Large intestine (tissue), 12 donors: Measurements from ENCODE around the gene ZNF324. TPM values are rescaled to one million over a fixed set of nuclear protein-coding genes. Genes with fewer than 3 reads are reported as not detected.
"Not testable (repeated sequence)": the region's sequence is repeated elsewhere in the genome, so short reads cannot be mapped to it uniquely, and the experiment has no call there.

ENCODE experiments used
- DNase-seq, 2 donors: peaks; one replicate each; pipeline versions ENCODE4 v3.0.0 to v3.0.0-alpha.2; 2013
- H3K27ac ChIP-seq: one replicate; pipeline ENCODE4 v1.5.1; 2013; ENCODE audit warnings: low read length
- H3K27me3 ChIP-seq: 2 replicates; pipeline ENCODE4 v1.6.1; 2013; ENCODE audit warnings: low read length; ENCODE audit not compliant: control insufficient read depth, insufficient read depth
- H3K36me3 ChIP-seq: 2 replicates; pipeline ENCODE4 v1.6.1; 2013; ENCODE audit warnings: low read length; ENCODE audit not compliant: control insufficient read depth, insufficient read depth
- H3K4me1 ChIP-seq: one replicate; pipeline ENCODE4 v1.6.1; 2013; ENCODE audit warnings: low read length; ENCODE audit not compliant: control insufficient read depth, insufficient read depth
- H3K4me3 ChIP-seq: one replicate; pipeline ENCODE4 v1.5.1; 2013; ENCODE audit warnings: low read length
- H3K9me3 ChIP-seq: one replicate; pipeline ENCODE4 v1.6.1; 2013; ENCODE audit warnings: mild to moderate bottlenecking, low read depth, low read length, moderate library complexity; ENCODE audit not compliant: control insufficient read depth
- WGBS: methylation state at CpG from one replicate; pipeline ENCODE4 v1.1.5; 2013; ENCODE audit warnings: low lambda C conversion rate; ENCODE audit not compliant: insufficient coverage; 5-methylcytosine and 5-hydroxymethylcytosine counted together
- long read RNA-seq, 11 donors: transcript quantifications; one replicate each; lab custom pipeline, GENCODE V29; 2026
- polyA plus RNA-seq: library from polyadenylated mRNA; unstranded; fragments of 120-200 nt; gene quantifications from one replicate; pipeline ENCODE4 v1.2.1, GENCODE V29; 2013

ZNF324 gene
- polyA plus RNA-seq: 6.0 TPM
- long read RNA-seq, donor 1, partial matches to known transcripts: 0 of 1 reads
- long read RNA-seq, donor 1, other reads (novel, unspliced or antisense): 0 of 1 reads
- long read RNA-seq, donor 2, partial matches to known transcripts: 0 of 4 reads
- long read RNA-seq, donor 2, other reads (novel, unspliced or antisense): 0 of 4 reads
- long read RNA-seq, donor 3, partial matches to known transcripts: 0 of 4 reads
- long read RNA-seq, donor 3, other reads (novel, unspliced or antisense): 0 of 4 reads
- long read RNA-seq, donor 4: 0 reads
- long read RNA-seq, donor 5, partial matches to known transcripts: 0 of 1 reads
- long read RNA-seq, donor 5, other reads (novel, unspliced or antisense): 0 of 1 reads
- long read RNA-seq, donor 6: 0 reads
- long read RNA-seq, donor 7, partial matches to known transcripts: 0 of 1 reads
- long read RNA-seq, donor 7, other reads (novel, unspliced or antisense): 0 of 1 reads
- long read RNA-seq, donor 8, partial matches to known transcripts: 0 of 1 reads
- long read RNA-seq, donor 8, other reads (novel, unspliced or antisense): 0 of 1 reads
- long read RNA-seq, donor 9: 0 reads
- long read RNA-seq, donor 10, partial matches to known transcripts: 0 of 2 reads
- long read RNA-seq, donor 10, other reads (novel, unspliced or antisense): 0 of 2 reads
- long read RNA-seq, donor 11, partial matches to known transcripts: 0 of 2 reads
- long read RNA-seq, donor 11, other reads (novel, unspliced or antisense): 0 of 2 reads

DNA sequence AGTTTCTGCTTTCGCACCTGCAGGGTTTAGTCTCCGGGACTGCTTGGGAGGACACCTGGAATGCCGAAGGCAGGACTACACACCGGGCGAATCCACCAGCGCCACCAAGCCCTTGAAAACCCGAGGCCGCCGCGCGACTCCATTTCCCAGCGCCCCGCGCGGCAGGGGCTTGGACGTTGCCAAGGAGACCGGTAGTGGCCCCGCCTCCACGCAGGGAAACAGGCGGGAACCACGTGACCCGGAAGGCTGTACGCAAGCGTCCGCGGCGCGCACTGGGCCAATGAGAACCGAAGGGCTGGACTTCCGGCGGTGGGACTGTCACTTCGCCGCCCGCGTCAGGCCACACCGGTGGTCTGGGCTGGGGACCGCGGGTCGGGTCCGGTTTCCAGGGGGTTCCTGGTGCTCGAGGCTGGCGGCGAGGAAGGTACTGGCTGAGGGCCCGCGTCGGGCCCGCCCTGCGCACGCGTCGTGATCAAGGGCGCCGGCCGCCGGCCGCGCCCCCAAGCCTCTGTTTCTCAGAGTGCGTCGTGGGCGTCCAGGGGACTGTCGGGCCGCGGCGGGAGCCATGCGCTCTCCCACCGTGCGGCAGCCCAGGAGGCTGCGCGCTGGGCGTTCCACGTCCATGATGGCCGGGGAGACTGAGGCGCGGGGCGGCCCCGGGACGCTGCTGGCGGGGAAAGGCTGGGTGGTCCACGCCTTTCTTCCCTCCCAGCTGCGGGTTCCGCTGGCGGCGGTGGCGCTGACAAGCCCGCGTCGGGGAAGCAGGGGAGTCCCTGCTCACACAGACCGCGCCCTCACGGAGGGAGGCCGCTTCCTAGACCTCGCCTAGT is at the start of gene ZNF324:
ZNF324 (plus strand) TSS at position 321 of the 830 bp plus-strand sequence. CDS start 2,106 bp downstream, outside the sequence.
- H3K36me3 ChIP-seq: peaks cover 21% of the 10 kb centered on the region
- H3K4me1 ChIP-seq: peaks cover 4% of the 10 kb centered on the region
- WGBS: no CpG with 5 or more reads among the region's 92 CpGs
- no peaks in the 10 kb centered on the region for H3K9me3 ChIP-seq
- H3K27me3 ChIP-seq: no peaks in the 10 kb centered on the region
- peak within 1 kb of the TSS; percentile 62 for H3K4me3 ChIP-seq
- peak; percentile 97 to 98 for DNase-seq
- H3K27ac ChIP-seq: no peak within 1 kb of the TSS

DNA sequence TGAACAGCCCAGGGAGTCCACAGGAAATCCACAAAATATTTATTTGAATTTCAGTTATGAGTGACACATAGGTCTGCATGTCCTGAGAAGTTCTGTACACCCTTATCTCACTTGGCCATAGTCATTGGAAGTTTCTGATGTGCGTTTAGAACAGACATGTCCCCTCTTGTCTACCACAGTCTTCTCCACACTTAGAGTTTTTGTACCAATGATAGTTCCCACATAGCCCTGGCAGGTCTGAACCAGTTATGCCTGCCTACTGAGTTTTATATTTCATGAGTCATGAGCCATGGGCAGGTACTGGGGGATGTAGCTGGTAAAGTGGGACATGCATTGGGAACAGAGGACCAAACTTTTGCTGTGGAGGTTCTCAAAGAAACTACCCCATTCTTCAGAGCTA is 38.3 kb upstream of the ZNF324 start:
- Histone ChIP-seq H3K36me3 (peaks cover 16% of the 10 kb centered on the region), H3K27me3 (no peaks in the 10 kb centered on the region), H3K9me3 (peaks cover 52% of the 10 kb centered on the region), H3K4me3 (no peak overlapping the region), H3K27ac (no peak overlapping the region), H3K4me1 (no peaks in the 10 kb centered on the region)
- no peak for DNase-seq
- no CpG with 5 or more reads among the region's 1 CpG for WGBS

GRCh38 chr19:58429745-58430144 is 37.1 kb upstream of the ZNF324 start:
- DNase-seq: no peak
- Histone ChIP-seq H3K9me3 (peaks cover 60% of the 10 kb centered on the region), H3K36me3 (peaks cover 28% of the 10 kb centered on the region), H3K4me3 (no peak overlapping the region), H3K27me3 (no peaks in the 10 kb centered on the region), H3K27ac (no peak overlapping the region), H3K4me1 (no peaks in the 10 kb centered on the region)

DNA sequence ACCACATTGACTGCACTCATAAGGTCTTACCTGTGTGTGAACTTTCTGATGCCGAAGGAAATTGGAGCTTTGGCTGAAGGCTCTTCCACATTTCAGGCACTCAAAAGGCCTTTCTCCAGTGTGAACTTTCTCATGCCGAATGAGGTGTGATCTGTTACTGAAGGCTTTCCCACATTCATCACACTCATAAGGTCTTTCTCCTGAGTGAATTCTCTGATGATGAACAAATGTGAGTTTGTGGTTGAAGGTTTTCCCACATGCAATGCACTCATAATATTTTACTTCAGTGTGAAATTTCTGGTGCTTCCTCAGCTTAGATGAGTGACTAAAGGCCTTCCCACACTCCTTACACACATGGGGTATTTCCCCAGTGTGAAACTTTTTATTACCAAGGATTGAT is 32.7 kb upstream of the ZNF324 start:
- peaks cover 53% of the 10 kb centered on the region for H3K36me3 ChIP-seq
- H3K4me3 ChIP-seq: no peak overlapping the region
- H3K9me3 ChIP-seq: peaks cover 78% of the 10 kb centered on the region
- no peak for DNase-seq
- H3K27me3 ChIP-seq: no peaks in the 10 kb centered on the region
- WGBS: no CpG with 5 or more reads among the region's 2 CpGs
- peaks cover 2% of the 10 kb centered on the region for H3K4me1 ChIP-seq
- H3K27ac ChIP-seq: no peak overlapping the region

DNA sequence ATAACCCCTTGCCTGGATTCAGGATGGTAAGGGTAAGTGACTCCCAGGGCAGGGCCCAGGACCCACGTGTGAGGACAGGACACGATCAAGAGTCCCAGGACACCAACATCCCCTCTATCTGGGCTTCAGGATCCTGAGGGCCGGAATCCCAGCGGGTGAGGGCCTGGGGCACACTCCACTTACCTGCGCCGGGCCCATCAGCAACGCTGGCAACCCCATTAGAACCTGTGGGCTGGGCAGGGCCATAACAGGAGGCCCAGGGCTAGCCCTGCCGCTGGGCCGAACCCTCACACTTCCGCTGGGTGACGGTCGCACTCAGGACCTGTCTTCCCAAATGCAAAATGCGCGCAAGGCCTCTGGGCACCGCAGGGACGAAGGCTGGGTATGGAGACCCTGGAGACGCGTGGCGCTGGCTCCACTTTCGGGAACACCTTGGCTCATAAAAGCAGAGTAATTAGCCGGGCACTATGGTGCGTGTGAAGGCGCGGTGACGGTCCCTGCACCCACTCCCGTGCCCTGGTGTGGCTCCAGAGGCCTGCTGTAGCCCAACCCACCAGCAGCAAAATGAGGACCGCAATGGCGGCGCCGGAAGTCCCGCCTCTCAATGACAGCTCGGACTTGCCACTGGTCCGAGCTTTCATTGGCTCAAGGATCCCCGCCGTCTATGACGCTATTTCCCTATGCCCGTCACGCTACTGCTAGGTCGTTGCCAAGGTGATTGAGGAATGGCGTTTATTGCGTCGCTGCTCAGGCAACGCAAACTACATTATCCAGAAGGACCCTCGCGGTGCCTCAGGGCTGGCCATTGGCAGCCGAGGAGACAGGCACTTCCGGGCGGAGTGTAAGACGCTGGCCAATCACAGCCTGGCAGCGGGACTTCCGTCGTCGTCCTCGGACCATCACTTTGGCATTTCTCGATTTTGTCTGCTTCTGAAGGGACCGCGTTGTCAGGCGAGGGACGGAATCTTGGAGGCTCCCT is 27.0 kb upstream of the ZNF324 start, which contains the start of gene ZNF132:
ZNF132 (minus strand) TSS at position 578 of the 979 bp plus-strand sequence; CDS start at position 246, 332 bp downstream.
- H3K4me3 ChIP-seq: peak within 1 kb of the TSS; percentile 57
- DNase-seq: peak; percentile 100
- H3K27ac ChIP-seq: peak within 1 kb of the TSS; percentile 43
- H3K9me3 ChIP-seq: peaks cover 46% of the 10 kb centered on the region
- no CpG with 5 or more reads among the region's 59 CpGs for WGBS
- peaks cover 24% of the 10 kb centered on the region for H3K36me3 ChIP-seq
- H3K4me1 ChIP-seq: peaks cover 9% of the 10 kb centered on the region
- peaks cover 5% of the 10 kb centered on the region for H3K27me3 ChIP-seq

DNA sequence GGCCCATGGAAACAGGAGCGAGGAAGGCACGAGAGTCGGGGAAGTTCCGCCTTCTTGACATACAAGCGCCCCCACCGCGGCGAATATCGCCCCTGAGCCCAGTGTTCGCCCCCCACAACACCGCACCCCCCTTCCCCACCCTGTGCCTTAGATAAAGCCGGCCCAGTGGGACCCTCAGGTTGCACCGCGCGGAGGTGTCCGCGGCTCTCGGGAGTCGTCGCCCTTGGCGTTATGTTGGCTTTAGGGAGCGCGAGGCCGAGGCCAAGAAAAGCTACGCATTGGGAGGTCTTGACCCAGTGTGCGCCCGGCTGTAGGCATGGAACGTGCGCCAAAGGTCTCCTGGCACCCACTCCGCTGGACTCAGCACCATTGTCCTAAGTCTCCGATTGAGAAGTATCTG is 26.3 kb upstream of the ZNF324 start:
- peak overlapping the region; percentile 57 for H3K4me3 ChIP-seq
- no peak for DNase-seq
- H3K9me3 ChIP-seq: peaks cover 39% of the 10 kb centered on the region
- peaks cover 9% of the 10 kb centered on the region for H3K4me1 ChIP-seq
- H3K27ac ChIP-seq: peak overlapping the region; percentile 43
- H3K27me3 ChIP-seq: peaks cover 7% of the 10 kb centered on the region
- peaks cover 18% of the 10 kb centered on the region for H3K36me3 ChIP-seq
- WGBS: no CpG with 5 or more reads among the region's 31 CpGs

GRCh38 chr19:58442986-58443385 is 23.9 kb upstream of the ZNF324 start:
- not testable (repeated sequence) for DNase-seq, H3K36me3 ChIP-seq, H3K27ac ChIP-seq, H3K4me1 ChIP-seq, H3K4me3 ChIP-seq
- no CpG with 5 or more reads among the region's 7 CpGs for WGBS
- Histone ChIP-seq H3K9me3 (peaks cover 24% of the 10 kb centered on the region), H3K27me3 (peaks cover 11% of the 10 kb centered on the region)

DNA sequence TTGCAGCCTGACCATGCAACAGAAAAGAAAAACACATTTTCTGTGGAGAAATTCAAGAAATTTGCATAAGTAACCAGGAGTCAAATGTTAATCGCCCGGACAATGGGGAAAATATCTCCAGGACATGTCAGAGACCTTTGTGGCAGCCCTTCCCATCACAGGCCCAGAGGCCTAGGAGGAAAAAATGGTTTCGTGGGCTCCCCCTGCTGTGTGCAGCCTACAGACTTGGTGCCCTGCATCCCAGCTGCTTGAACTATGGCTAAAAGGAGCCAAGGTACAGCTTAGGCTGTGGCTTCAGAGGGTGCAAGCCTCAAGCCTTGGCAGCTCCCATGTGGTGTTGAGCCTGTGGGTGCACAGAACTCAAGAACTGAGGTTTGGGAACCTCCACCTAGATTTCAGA is 18.0 kb upstream of the ZNF324 start:
- not testable (repeated sequence) for H3K4me1 ChIP-seq, DNase-seq
- no CpG with 5 or more reads among the region's 3 CpGs for WGBS

DNA sequence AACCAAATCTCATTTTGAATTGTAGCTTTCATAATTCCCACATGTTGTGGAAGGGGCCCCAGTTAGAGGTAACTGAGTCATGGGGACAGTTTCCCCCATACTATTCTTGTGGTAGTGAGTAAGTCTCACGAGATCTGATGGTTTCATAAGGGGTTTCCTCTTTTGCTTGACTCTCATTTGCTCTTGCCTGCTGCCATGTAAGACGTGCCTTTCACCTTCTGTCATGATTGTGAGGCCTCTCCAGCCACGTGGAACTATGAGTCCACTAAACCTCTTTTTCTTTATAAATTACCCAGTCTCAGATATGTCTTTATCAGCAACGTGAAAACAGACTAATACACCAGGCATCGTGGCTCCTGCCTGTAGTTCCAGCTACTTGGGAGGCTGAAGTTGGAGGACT is 16.9 kb upstream of the ZNF324 start:
- not testable (repeated sequence) for H3K27me3 ChIP-seq, DNase-seq, H3K9me3 ChIP-seq, H3K36me3 ChIP-seq, H3K27ac ChIP-seq, H3K4me3 ChIP-seq, H3K4me1 ChIP-seq
- 20% methylated on average over 1 of the region's 5 CpGs for WGBS

More for the DNA sequence above, 18.0 kb upstream of the ZNF324 start:
- H3K9me3 ChIP-seq, H3K27ac ChIP-seq, H3K4me3 ChIP-seq, H3K27me3 ChIP-seq, H3K36me3 ChIP-seq: not testable (repeated sequence)
